NCI-H1930 (cell line): ENCODE measurements around the gene NBPF1.
"Not testable (repeated sequence)": the region's sequence is repeated elsewhere in the genome, so short reads cannot be mapped to it uniquely, and the experiment has no call there.

Experiments
- DNase-seq, 2 experiments: peaks; one replicate each; lab custom pipeline; 2025; lab: John Stamatoyannopoulos, UW

Gene NBPF1

DNA sequence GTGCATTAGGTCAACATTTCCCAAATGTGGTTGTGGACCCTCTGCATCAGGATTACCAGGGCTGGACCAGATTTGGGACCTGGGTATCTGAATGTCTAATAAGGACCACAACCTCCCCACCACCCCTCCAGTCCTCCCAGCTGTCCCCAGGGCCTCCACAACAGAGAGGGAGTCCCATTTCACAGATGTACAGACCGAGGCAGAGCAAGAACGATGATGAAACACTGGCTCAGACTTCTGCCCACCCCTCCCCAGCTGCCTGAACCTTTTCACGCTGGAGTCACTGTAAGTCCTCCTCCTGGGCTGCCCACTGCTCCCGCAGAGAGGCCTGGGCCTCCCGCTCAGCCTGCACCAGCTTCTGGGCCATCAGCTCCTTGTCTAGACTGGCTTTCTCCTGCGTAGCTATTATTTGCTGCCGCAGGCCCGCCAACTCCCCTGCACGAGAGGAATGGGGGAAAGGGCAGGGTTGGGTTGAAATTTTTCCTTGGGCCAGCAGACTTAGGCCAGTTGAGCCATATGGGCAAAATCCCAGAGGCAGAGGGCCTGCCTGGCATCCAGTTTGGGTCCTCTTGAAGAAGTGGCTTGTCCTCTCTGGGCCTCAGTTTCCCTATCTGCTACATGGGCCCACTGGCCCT is 8.4 kb upstream of the NBPF1 start:
- not testable (repeated sequence) for DNase-seq

DNA sequence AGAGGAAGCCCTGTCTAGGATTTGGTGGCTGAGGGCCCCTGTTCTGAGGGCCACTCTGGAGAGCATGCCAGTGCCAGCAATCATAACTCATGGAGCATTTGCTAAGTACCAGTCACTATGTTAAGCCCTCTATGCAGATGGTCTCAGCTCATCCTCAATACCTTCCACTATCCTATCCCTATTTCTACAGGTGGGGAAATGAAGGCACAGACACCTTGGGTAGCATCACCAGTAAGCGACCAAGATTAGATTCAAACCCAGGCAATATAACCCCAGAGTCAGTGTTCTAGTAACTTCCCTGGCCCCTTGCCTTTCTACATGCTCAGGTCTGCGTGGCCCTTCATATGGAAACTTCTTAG is 7.9 kb upstream of the NBPF1 start:
- DNase-seq: no peak

GRCh38 chr1:16619803-16620501 is 6.6 kb upstream of the NBPF1 start:
- DNase-seq: not testable (repeated sequence)

DNA sequence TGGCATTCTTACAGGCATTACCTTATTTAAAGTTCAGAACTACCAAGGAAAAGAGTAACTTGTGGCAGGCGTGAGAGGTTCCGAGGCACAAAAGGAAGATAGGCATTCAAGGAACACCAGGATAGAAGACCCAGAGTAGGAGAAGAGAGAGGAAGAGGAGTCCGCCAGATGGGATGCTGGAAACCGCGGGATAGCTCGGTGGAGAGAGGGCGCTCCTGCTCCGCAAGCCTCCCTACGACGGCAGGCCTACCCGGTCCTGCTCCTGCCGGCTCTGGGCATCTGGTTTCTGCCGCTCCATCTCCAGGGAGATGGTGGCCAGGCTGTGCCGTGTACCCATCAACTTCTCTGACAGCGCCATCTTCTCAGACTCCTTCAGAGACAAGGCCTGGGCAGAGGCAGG is 5.4 kb upstream of the NBPF1 start:
- no peak for DNase-seq

GRCh38 chr1:16617778-16618580 is 4.6 kb upstream of the NBPF1 start:
- DNase-seq: no peak

GRCh38 chr1:16617114-16617631 is 3.8 kb upstream of the NBPF1 start:
- DNase-seq: no peak

GRCh38 chr1:16615253-16616252 is 2.2 kb upstream of the NBPF1 start:
- no peak for DNase-seq

DNA sequence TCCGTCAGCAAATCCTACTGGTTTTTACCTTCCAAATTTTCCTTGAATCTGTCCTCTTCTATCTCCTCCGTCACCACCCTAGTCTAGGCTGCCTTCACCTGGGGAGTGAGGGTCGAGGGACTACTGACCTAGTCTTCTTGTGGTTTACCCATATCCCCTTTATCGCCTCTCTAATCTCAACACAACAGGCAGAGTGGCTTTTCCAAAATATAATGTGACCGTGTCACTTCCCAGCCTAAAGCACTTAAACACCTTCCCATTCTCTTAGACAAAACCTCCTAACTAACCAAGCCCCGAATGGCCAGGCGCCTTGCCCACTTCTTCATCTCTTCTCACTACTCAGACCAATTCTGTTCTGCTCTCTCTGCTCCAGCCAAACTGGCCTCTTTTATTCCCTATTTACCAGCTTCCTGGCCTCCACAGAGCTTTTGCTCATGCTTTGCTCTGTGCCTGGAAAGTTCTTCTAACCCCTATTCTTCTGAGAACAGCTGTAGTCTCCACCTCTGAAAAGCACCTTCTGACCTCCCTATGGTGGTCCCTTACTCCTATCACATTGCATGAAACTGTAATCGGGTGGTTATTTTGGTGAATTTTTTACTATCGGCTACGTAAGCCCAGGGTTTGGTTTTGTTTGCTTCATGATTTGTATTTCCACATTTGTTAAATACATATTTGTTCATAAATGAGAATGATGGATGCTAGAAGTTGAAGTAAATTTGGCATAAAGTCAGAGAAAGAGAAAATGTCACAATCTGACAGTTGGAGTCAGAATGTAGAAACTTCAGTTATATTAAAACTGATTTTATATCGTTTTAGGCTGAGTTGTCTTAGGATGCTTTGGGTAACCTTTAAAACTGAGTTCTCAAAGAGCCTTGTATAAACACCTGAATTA is 1.2 kb upstream of the NBPF1 start:
- no peak for DNase-seq

DNA sequence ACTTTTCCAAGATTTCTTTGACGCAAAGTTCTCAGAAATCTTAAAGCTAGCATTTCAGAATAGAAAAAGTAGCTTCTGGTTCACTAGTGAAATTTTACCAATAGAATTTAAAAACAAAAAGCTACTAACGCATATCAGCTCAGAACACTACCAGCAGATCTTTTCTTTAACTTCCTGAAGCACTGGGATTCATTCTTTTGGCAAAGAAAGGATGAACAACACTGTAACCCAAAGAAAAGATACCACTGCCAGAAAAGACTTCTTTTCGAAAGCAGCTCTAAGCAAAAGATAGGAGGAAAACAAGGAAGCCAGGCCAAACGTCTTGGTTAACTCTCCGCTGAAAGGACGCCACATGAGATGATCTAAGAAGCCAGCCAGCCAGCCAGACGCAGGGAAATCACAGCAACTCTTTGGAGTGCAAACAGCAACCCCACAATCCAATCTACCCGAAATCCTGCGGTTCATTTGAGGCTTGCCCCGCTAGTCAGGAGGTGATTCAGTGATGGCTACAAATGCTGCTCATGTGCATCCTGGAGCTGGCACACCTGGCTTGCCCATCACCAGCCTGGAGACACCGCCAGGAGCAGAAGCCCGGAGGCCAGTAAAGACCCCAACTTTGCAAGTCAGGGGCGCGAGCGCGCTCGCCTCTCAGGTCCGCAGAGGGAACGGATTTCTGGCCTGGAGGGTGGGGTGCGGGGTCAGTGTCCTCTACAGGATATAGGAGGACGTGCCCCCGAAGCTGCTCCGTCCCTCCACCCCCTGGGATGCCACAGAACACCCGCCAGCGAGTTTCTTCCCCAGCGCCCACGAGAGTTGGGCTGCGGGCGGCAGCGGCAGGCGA is 812 bp downstream of the NBPF1 start:
- DNase-seq: peak in 1 of 2 experiments; percentile 51

- DNase-seq: not testable (repeated sequence)
Measured at GRCh38 chr1:16611981-16612331, 1.4 kb downstream of the NBPF1 start.

- not testable (repeated sequence) for DNase-seq
Measured at GRCh38 chr1:16611164-16611563, 2.2 kb downstream of the NBPF1 start.

GRCh38 chr1:16610553-16610952 is 2.8 kb downstream of the NBPF1 start:
- not testable (repeated sequence) for DNase-seq

DNA sequence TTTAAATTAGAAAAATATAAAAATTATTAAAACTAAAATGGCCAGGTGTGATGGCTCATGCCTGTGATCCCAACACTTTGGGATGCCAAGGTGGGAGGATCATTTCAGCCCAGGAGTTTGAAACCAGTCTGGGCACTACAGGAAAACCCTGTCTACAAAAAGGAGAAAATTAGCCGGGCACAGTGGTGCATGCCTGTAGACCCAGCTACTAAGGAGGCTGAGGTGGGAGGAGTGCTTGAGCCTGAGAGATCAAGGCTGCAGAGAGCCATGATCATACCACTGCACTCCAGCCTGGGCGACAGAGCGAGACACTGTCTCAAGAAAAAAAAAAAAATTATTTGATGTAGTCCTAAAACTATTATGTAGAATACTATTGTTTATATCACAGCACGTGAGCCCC is 3.6 kb downstream of the NBPF1 start:
- DNase-seq: not testable (repeated sequence)

- DNase-seq: no peak
Measured at GRCh38 chr1:16608838-16609560, 4.4 kb downstream of the NBPF1 start.

GRCh38 chr1:16607853-16608815 is 5.2 kb downstream of the NBPF1 start:
- not testable (repeated sequence) for DNase-seq

DNA sequence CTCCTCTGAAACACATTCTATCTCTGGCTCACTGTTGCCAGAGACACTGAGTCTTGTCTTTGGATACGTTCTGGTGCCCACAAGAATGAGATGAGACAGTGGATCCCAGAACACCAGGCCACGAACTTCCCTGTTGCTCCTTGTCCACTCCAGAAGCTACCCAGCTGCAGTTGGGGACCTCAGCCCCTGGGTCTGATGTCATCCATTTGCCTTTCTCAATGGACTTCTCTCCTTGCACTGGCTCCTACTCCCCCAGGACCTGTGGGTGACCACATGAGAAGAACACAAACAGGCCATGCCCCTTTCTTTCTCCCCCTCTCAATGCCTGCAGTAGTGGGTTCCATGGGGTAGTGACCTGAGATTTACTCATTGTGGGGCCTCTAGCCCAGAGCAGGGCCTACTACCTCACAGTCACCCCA is 5.9 kb downstream of the NBPF1 start:
- DNase-seq: no peak

- DNase-seq: not testable (repeated sequence)
Measured at GRCh38 chr1:16606666-16607432, 6.5 kb downstream of the NBPF1 start.
